Measurements from ENCODE around the gene SYK. TPM values are rescaled to one million over a fixed set of nuclear protein-coding genes. Genes with fewer than 3 reads are reported as not detected.

The SYK gene
- total RNA-seq, 1 donor from 2014 or later, result 29.2 TPM

GRCh38 chr9:90808398-90808797 is 6.8 kb downstream of the SYK start:
- TF ChIP-seq CTCF (IDR thresholded peaks at IDR 0.05; ENCODE audit: insufficient read depth, low read length, severe bottlenecking), result no peak
- Histone ChIP-seq H3K27me3 (ENCODE audit: control insufficient read depth, insufficient read depth, low read length) (no peaks in the 10 kb centered on the region), H3K4me3 (ENCODE audit: low read depth, low read length) (no peak overlapping the region), H3K36me3 (ENCODE audit: control insufficient read depth, insufficient read depth, low read length) (peaks cover 1% of the 10 kb centered on the region)
- no peak for FAIRE-seq
- no peak for DNase-seq (ENCODE audit: low read depth)

- no peak for DNase-seq (ENCODE audit: low read depth)
- Histone ChIP-seq H3K27me3 (ENCODE audit: control insufficient read depth, insufficient read depth, low read length) (no peaks in the 10 kb centered on the region), H3K4me3 (ENCODE audit: low read depth, low read length) (no peak overlapping the region), H3K36me3 (ENCODE audit: control insufficient read depth, insufficient read depth, low read length) (peaks cover 1% of the 10 kb centered on the region)
- no peak for FAIRE-seq
- TF ChIP-seq CTCF (IDR thresholded peaks at IDR 0.05; ENCODE audit: insufficient read depth, low read length, severe bottlenecking), result no peak
Measured at GRCh38 chr9:90808890-90809685, 7.5 kb downstream of the SYK start.

- FAIRE-seq (no peak), DNase-seq (ENCODE audit: low read depth) (no peak)
- Histone ChIP-seq H3K27me3 (ENCODE audit: control insufficient read depth, insufficient read depth, low read length) (no peaks in the 10 kb centered on the region), H3K36me3 (ENCODE audit: control insufficient read depth, insufficient read depth, low read length) (peaks cover 1% of the 10 kb centered on the region), H3K4me3 (ENCODE audit: low read depth, low read length) (no peak overlapping the region)
- no peak for TF ChIP-seq CTCF (IDR thresholded peaks at IDR 0.05; ENCODE audit: insufficient read depth, low read length, severe bottlenecking)
Measured at GRCh38 chr9:90810691-90811090, 9.1 kb downstream of the SYK start.

DNA sequence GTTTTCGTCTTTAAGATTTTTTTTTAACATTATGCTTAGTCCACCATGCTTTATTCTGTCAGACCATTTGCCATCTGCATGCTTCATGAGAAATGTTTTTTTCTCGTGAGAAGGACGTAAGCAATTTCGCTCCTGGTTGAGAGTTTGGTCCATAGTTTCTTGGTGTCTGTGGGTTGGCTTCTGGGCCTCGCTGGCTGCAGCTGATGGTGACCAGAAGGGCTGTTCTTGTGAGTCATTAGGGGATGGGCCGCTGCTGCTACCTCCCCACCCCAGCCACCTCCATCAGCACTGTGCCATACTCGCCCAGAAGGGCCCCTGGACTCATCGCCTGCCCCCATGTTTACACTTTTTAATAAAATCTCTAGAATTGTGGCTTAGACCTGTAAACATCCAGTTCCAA is 11.4 kb downstream of the SYK start:
- FAIRE-seq (no peak), DNase-seq (ENCODE audit: low read depth) (no peak)
- TF ChIP-seq CTCF (IDR thresholded peaks at IDR 0.05; ENCODE audit: insufficient read depth, low read length, severe bottlenecking), result no peak
- Histone ChIP-seq H3K36me3 (ENCODE audit: control insufficient read depth, insufficient read depth, low read length) (no peaks in the 10 kb centered on the region), H3K4me3 (ENCODE audit: low read depth, low read length) (no peak overlapping the region), H3K27me3 (ENCODE audit: control insufficient read depth, insufficient read depth, low read length) (no peaks in the 10 kb centered on the region)

DNA sequence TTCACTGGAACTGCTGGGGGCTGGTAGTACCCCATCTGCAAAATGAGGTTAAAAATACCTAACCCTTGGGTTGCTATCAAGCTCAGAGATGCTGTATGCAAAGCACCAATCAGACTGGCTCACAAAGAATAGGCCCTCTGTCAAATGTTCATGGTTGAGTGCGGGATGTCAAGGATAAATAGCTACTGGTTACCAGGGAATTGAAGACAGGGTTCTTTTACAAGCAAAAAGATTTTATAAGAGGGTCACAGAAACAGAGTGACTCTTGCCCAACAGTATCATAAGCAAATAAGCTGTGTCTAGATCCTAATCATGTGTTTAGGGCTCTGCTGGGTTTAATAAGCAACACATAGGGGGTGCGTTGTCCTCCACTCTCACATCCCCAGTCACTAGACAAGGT is 11.9 kb downstream of the SYK start:
- DNase-seq (ENCODE audit: low read depth), result no peak
- H3K4me3 ChIP-seq (ENCODE audit: low read depth, low read length), result no peak overlapping the region
- H3K27me3 ChIP-seq (ENCODE audit: control insufficient read depth, insufficient read depth, low read length), result no peaks in the 10 kb centered on the region
- peaks cover 1% of the 10 kb centered on the region for H3K36me3 ChIP-seq (ENCODE audit: control insufficient read depth, insufficient read depth, low read length)
- no peak for FAIRE-seq
- no peak for TF ChIP-seq CTCF (IDR thresholded peaks at IDR 0.05; ENCODE audit: insufficient read depth, low read length, severe bottlenecking)

DNA sequence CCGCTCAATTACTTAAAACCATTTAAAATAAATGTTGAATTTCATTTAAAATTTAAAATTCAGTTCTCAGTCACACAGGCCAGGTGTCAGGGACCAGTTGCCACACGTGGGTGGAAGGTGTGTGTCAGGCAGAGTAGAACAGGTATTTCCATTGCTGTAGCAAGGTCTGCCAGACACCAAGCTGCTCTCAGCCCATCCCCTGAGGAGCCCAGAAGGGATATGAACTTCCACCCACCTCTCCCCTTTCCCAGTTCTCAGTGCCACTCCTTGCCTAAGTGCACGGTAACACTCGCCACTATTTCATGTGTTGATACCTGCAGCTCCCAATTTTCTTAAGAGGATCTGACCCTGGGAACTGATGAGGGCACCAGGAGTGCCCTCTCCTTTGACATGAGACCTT is 12.7 kb downstream of the SYK start:
- H3K36me3 ChIP-seq (ENCODE audit: control insufficient read depth, insufficient read depth, low read length), result peaks cover 1% of the 10 kb centered on the region
- DNase-seq (ENCODE audit: low read depth) (peak; percentile 26), FAIRE-seq (no peak)
- H3K27me3 ChIP-seq (ENCODE audit: control insufficient read depth, insufficient read depth, low read length), result no peaks in the 10 kb centered on the region
- no peak overlapping the region for H3K4me3 ChIP-seq (ENCODE audit: low read depth, low read length)
- TF ChIP-seq CTCF (IDR thresholded peaks at IDR 0.05; ENCODE audit: insufficient read depth, low read length, severe bottlenecking), result no peak

Measured in bronchial epithelial cell (primary cell).